OCI-LY7 (cell line): ENCODE measurements around the gene ENO4. TPM values are rescaled to one million over a fixed set of nuclear protein-coding genes. Genes with fewer than 3 reads are reported as not detected.

Source experiments
- Bru-seq: library from RNA; stranded (reverse); fragments of 400-500 nt; gene quantifications from one replicate; lab custom pipeline; 2021; lab: Mats Ljungman, UMichigan
- BruChase-seq, 2 experiments: library from RNA; stranded (reverse); fragments of 400-500 nt; gene quantifications; one replicate each; lab custom pipeline; 2021; lab: Mats Ljungman, UMichigan
- BruUV-seq: library from RNA; stranded (reverse); fragments of 400-500 nt; replicated peaks from 2 replicates; lab custom pipeline; 2021; lab: Mats Ljungman, UMichigan
- CTCF ChIA-PET: fragments of 300-600 bp; sonication (Branson Sonifier 250); formaldehyde crosslinking; loops from one replicate; lab custom pipeline; 2022; ENCODE audit warnings: antibody characterized with exemption; ENCODE audit not compliant: unreplicated experiment; lab: Charles Lee
- POLR2A ChIA-PET: fragments of 300-600 bp; sonication (Branson Sonifier 250); formaldehyde crosslinking; loops from one replicate; lab custom pipeline; 2022; ENCODE audit warnings: antibody characterized with exemption; lab: Charles Lee
- DNase-seq: peaks from one replicate; pipeline ENCODE4 v3.0.0-alpha.2; 2015; ENCODE audit warnings: low spot score
- H2AFZ ChIP-seq: fragments of 200-600 bp; sonication (generic), shearing (Covaris generic); 2 replicates; pipeline ENCODE4 v1.6.1; 2014; ENCODE audit warnings: mild to moderate bottlenecking, antibody characterized with exemption, low read length, moderate library complexity
- H3K27ac ChIP-seq: fragments of 200-600 bp; sonication (generic); 2 replicates; pipeline ENCODE4 v1.5.1; 2014; ENCODE audit warnings: mixed run types, low read depth, mild to moderate bottlenecking, moderate library complexity, low read length, inconsistent platforms; ENCODE audit not compliant: poor library complexity, severe bottlenecking
- H3K36me3 ChIP-seq: fragments of 200-600 bp; sonication (generic); 2 replicates; pipeline ENCODE4 v1.6.1; 2014; ENCODE audit warnings: mild to moderate bottlenecking, antibody characterized with exemption, low read length, moderate library complexity, mixed read lengths; ENCODE audit not compliant: insufficient read depth
- H3K4me1 ChIP-seq: fragments of 200-600 bp; sonication (generic); 2 replicates; pipeline ENCODE4 v1.5.1; 2014; ENCODE audit warnings: mild to moderate bottlenecking, low read length; ENCODE audit not compliant: insufficient read depth, poor library complexity, severe bottlenecking
- H3K4me2 ChIP-seq: fragments of 200-600 bp; sonication (generic); 2 replicates; pipeline ENCODE4 v1.6.1; 2014; ENCODE audit warnings: mild to moderate bottlenecking, low read length
- H3K4me3 ChIP-seq: fragments of 200-600 bp; sonication (generic); 2 replicates; pipeline ENCODE4 v1.5.1; 2014; ENCODE audit warnings: mild to moderate bottlenecking, low read depth, low read length; ENCODE audit not compliant: poor library complexity, severe bottlenecking
- H3K79me2 ChIP-seq: fragments of 200-600 bp; sonication (generic); 2 replicates; pipeline ENCODE4 v1.6.1; 2016; ENCODE audit warnings: low read depth, mild to moderate bottlenecking, low read length, moderate library complexity, mixed read lengths; ENCODE audit not compliant: insufficient read depth
- H3K9me2 ChIP-seq: fragments of 200-600 bp; sonication (generic); 2 replicates; pipeline ENCODE4 v1.6.1; 2016; ENCODE audit warnings: mild to moderate bottlenecking, low read length, mixed read lengths; ENCODE audit not compliant: insufficient read depth
- H3K9me3 ChIP-seq: fragments of 200-600 bp; sonication (generic); 2 replicates; pipeline ENCODE4 v1.6.1; 2014; ENCODE audit warnings: mild to moderate bottlenecking, mixed run types, low read length, mixed read lengths
- H4K20me1 ChIP-seq: fragments of 200-600 bp; sonication (generic); 2 replicates; pipeline ENCODE4 v1.6.1; 2014; ENCODE audit warnings: mild to moderate bottlenecking, antibody characterized with exemption, low read length, moderate library complexity, mixed read lengths; ENCODE audit not compliant: insufficient read depth
- CTCF ChIP-seq: fragments of 200-600 bp; sonication (generic); conservative IDR thresholded peaks from 2 replicates; pipeline ENCODE4 v1.5.1; 2014; ENCODE audit warnings: mild to moderate bottlenecking, antibody characterized with exemption, low read length, moderate library complexity, mixed read lengths
- EZH2phosphoT487 ChIP-seq: fragments of 200-600 bp; sonication (generic); IDR thresholded peaks from 2 replicates; pipeline ENCODE4 v1.6.1; 2018; ENCODE audit warnings: low read depth, borderline replicate concordance, mild to moderate bottlenecking, mixed run types, antibody characterized with exemption, low read length, moderate library complexity, mixed read lengths
- intact Hi-C: fragments of 100-400 bp; cut with micrococcal nuclease; formaldehyde crosslinking; loops from one replicate; pipeline ENCODE4 v1.10.0; 2022; ENCODE audit not compliant: unreplicated experiment
- long read RNA-seq: library from polyadenylated mRNA; stranded (forward); transcript quantifications from one replicate; pipeline ENCODE4 v2.0.0, GENCODE V29; 2022
- total RNA-seq, 2 experiments: library from RNA; depleted of rRNA in 1 of 2; stranded (reverse); fragments of >200 nt in 1 of 2; shearing (Covaris generic) in 1 of 2; gene quantifications; 2 replicates each; pipeline ENCODE4 v1.2.3, GENCODE V29; 2014 to 2022

ENO4 gene
- total RNA-seq (2014; rRNA removed; shearing (Covaris generic)) (not detected in 2 replicates), total RNA-seq (2022) (not detected in 2 replicates), Bru-seq, nascent RNA (percentile 15 among the genes with signal in this experiment), BruChase-seq, experiment 1, labeled RNA remaining after a 6-hour chase (percentile 14 among the genes with signal in this experiment), BruChase-seq, experiment 2, labeled RNA remaining after a 2-hour chase (percentile 14 among the genes with signal in this experiment)
- long read RNA-seq, partial matches to known transcripts = 0 of 2 reads
- long read RNA-seq, other reads (novel, unspliced or antisense) = 2 of 2 reads

DNA sequence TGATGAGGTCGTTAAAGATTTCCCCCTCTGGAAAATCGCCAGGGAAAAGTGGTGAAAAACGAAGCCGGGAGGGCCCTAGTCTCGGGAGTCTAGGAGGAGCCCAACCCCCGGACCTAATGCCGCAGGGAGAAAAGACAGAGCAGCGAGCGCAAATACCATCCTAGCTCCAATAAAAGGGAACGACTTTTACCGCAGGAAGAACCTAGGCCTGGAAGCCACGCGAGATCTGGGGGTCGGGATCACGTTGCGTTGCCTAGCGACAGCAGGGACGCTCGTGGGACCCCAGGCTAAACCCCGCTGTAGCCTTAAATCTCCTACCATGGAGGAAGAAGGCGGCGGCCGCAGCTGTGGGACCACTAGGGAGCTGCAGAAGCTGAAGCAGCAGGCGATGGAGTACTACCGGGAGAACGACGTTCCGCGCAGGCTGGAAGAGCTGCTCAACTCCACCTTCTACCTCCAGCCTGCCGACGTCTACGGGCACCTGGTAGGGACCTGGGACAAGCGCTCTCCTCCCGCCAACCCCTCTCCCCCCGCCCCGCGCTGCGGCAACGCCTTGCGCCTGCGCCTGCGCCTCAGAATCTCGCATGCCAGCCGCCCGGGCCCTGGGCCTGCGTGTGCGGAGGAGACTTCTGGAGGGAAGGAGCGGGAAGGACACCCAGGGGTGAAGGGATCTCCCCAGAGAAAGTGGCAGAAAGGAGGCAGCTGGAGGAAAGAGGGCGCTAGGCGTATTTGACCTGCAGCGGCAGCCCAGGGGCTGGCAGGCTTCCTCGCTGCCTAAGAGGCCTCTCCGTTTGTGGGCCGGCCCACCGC lies at the start of gene ENO4:
ENO4 (plus strand) TSS at position 252 of the 810 bp plus-strand sequence; CDS start at position 320, 68 bp downstream.
- H3K36me3 ChIP-seq = no peaks in the 10 kb centered on the region
- DNase-seq = no peak
- H2AFZ ChIP-seq = no peak within 1 kb of the TSS
- H3K9me2 ChIP-seq = no peaks in the 10 kb centered on the region
- H3K4me1 ChIP-seq = no peaks in the 10 kb centered on the region
- no peaks in the 10 kb centered on the region for H3K9me3 ChIP-seq
- TF ChIP-seq CTCF (no peak), EZH2phosphoT487 (no peak)
- no peak within 1 kb of the TSS for H3K4me3 ChIP-seq
- no peaks in the 10 kb centered on the region for H4K20me1 ChIP-seq
- ChIA-PET POLR2A (interaction anchor here (1.0 kb wide), 3 partner anchors 11 to 27 kb away, joined by 3 to 16 read pairs (median 4); no protein-coding TSS in a partner anchor), CTCF (no interaction called here)
- intact Hi-C loops = no loop called here
- BruUV-seq = TSS peak; percentile 84
- H3K79me2 ChIP-seq = no peaks in the 10 kb centered on the region
- H3K4me2 ChIP-seq = peak within 1 kb of the TSS; percentile 54; the same call in 1 of the 2 replicates
- H3K27ac ChIP-seq = no peak within 1 kb of the TSS

- no peaks in the 10 kb centered on the region for H3K36me3 ChIP-seq
- H3K79me2 ChIP-seq = no peaks in the 10 kb centered on the region
- no peak for TF ChIP-seq CTCF
- TF ChIP-seq EZH2phosphoT487 = no peak
- no peak overlapping the region for H3K27ac ChIP-seq
- H3K4me2 ChIP-seq = no peak overlapping the region
- H3K9me3 ChIP-seq = no peaks in the 10 kb centered on the region
- H3K9me2 ChIP-seq = no peaks in the 10 kb centered on the region
- H3K4me1 ChIP-seq = no peaks in the 10 kb centered on the region
- no peak overlapping the region for H2AFZ ChIP-seq
- no TSS peak for BruUV-seq
- H4K20me1 ChIP-seq = no peaks in the 10 kb centered on the region
- ChIA-PET POLR2A (no interaction called here), CTCF (no interaction called here)
- no peak for DNase-seq
- H3K4me3 ChIP-seq = no peak overlapping the region
- intact Hi-C loops = no loop called here
Measured at GRCh38 chr10:116800286-116800929, 48.9 kb upstream of the ENO4 start.
